Stomach smooth muscle (tissue), 2 donors: ENCODE data around the gene PDXDC1.
"Not testable (repeated sequence)": the region's sequence is repeated elsewhere in the genome, so short reads cannot be mapped to it uniquely, and the experiment has no call there.

ENCODE experiments used
- H3K27ac ChIP-seq: one replicate; pipeline ENCODE4 v1.7.0; 2013; ENCODE audit warnings: mild to moderate bottlenecking, low read length, inconsistent platforms
- H3K27me3 ChIP-seq, 2 donors: one replicate each; pipeline ENCODE4 v1.7.0; 2013; ENCODE audit warnings: low read length in 2 of 2; ENCODE audit not compliant: insufficient read depth in 2 of 2, control insufficient read depth in 1 of 2
- H3K36me3 ChIP-seq, 2 donors: one replicate each; pipeline ENCODE4 v1.7.0; 2013; ENCODE audit warnings: low read length in 2 of 2; ENCODE audit not compliant: control insufficient read depth in 2 of 2, insufficient read depth in 2 of 2
- H3K4me1 ChIP-seq: one replicate; pipeline ENCODE4 v1.7.0; 2013; ENCODE audit warnings: low read length; ENCODE audit not compliant: control insufficient read depth, insufficient read depth
- H3K4me3 ChIP-seq, 2 donors: one replicate each; pipeline ENCODE4 v1.7.0; 2013; ENCODE audit warnings: low read length in 2 of 2
- H3K9ac ChIP-seq, 2 donors: one replicate each; pipeline ENCODE4 v1.7.0; 2013; ENCODE audit warnings: low read length in 2 of 2, mild to moderate bottlenecking in 1 of 2
- H3K9me3 ChIP-seq, 2 donors: one replicate each; pipeline ENCODE4 v1.7.0; 2013; ENCODE audit warnings: low read length in 2 of 2; ENCODE audit not compliant: control insufficient read depth in 2 of 2
- donor health status: healthy.
- donor health status: Pancreatic carcinoma.

Gene PDXDC1

DNA sequence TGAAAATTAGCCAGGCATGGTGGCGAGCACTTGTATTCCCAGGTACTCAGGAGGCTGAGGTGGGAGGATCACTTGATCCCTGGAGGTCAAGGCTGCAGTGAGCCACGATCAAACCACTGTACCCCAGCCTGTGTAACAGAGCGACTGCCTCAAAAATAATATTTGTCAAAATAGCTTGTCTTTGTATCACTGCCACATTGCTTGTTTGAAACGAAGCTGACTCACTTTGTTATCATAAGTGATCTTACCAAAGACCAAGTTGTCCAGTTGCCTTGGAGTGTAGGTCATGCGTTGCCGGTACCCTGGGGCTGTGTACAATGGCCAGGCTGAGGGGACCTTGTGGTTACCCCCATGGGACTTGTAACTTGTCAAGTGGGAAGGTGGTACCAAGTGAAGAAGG lies 21.9 kb downstream of the PDXDC1 start:
- H3K4me3 ChIP-seq, H3K9me3 ChIP-seq, H3K9ac ChIP-seq, H3K27me3 ChIP-seq, H3K4me1 ChIP-seq, H3K36me3 ChIP-seq, H3K27ac ChIP-seq: not testable (repeated sequence)

DNA sequence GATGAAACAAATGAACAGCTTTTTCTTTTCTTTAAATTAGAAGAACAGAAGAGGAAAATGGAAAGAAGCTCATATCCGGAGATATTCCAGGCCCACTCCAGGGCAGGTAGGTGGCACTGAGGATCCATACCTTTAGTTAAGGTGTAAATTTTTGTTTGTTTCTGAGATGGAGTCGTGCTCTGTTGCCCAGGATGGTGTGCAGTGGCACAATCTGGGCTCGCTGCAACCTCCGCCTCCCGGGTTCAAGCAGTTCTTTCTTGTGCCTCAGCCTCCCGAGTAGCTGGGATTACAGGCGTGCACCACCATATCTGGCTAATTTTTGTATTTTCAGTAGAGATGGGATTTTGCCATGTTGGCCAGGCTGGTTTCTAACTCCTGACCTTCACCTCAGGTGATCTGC lies 23.5 kb downstream of the PDXDC1 start:
- H3K36me3 ChIP-seq, H3K4me1 ChIP-seq, H3K9ac ChIP-seq, H3K9me3 ChIP-seq, H3K27ac ChIP-seq, H3K4me3 ChIP-seq, H3K27me3 ChIP-seq: not testable (repeated sequence)

DNA sequence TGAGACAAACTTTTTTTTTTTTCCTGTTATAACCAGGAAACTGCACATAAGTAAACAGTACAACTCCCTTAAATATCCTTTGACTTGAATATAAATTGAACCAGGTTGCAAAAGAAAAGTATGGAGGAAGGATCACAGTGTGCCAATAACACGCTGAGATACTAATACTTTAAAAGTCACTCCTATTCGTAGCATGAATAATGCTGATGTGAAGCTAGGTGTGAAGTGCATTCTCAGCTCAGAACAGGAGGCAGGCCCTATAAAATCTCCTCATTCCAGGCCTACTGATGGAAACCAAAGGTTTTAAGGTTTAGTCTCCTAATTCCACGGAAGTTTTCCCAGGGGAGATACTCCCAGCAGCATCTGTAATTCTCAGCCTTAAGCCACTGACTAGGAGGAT lies 25.0 kb downstream of the PDXDC1 start:
- H3K27me3 ChIP-seq, H3K4me3 ChIP-seq, H3K36me3 ChIP-seq, H3K27ac ChIP-seq, H3K4me1 ChIP-seq, H3K9ac ChIP-seq, H3K9me3 ChIP-seq: not testable (repeated sequence)

DNA sequence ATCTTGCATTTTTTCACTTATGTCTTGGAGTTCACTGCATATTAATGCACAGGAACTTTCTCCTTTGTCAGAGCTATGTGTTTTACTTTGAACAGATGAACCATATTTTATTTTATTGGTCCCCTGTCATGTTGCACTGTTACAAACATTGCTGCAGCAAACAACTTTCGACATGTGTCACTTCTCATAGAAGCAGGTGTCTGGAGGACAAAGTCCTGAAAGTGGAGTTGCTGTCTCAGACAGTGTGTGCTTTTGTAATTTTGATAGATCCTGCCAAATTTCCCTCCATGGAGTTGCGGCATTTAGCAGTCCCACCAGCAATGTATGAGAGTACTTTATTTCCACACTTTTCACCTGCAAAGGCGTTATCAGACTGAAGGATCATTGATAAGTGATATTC lies 27.6 kb downstream of the PDXDC1 start:
- not testable (repeated sequence) for H3K9ac ChIP-seq, H3K4me1 ChIP-seq, H3K36me3 ChIP-seq, H3K27ac ChIP-seq, H3K4me3 ChIP-seq, H3K9me3 ChIP-seq, H3K27me3 ChIP-seq

DNA sequence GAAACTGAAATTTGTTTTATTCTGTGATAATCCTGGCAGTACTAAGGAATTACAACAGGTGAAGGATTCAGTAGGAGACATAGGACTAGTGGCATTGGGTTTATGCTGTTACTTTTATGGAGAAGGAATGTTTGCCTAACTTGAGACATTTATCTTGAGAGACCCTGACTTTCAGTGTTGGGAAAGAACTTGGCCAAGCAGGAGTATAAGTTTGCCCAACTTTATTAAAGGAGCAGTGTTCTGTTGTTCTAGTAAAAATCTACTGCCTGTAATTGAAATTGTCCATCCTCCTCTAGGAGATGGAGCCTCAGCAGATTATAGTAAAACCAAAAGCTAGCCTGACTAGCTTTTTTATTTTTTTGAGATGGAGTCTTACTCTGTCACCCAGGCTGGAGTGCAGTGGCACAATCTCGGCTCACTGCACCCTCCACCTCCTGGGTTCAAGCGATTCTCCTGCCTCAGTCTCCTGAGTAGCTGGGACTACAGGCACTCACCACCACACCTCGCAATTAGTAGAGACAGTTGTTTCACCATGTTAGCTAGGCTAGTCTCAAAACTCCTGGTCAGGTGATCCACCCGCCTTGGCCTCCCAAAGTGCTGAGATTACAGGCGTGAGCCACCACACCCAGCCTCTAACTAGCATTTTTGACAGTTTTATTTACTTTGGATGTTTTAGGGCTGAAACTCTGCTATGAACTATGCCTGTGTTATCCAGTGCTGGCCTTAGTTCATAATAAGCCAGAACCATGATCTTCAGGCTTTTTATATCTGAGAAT lies 30.7 kb downstream of the PDXDC1 start:
- not testable (repeated sequence) for H3K27me3 ChIP-seq, H3K4me3 ChIP-seq

DNA sequence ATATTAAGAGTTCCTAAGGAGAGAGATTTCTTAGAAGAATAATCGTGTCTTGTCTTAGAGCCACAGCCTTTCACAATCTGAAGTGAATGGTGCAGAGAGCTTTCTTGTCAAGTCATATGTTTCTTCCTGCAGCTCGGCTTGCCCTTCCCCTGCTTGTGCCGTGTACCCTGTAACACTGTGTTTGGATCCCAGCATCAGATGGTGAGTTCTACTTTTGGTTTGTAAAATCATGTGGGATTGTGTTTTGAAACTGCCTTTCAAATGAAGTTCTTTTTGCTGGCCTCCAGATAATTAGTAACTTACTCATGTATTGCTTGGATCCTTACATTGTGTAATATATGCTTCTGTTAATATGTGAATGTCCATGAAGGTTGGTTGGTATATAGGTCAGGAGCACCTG lies 33.8 kb downstream of the PDXDC1 start:
- H3K27me3 ChIP-seq, H3K4me1 ChIP-seq, H3K9ac ChIP-seq, H3K4me3 ChIP-seq, H3K27ac ChIP-seq, H3K36me3 ChIP-seq, H3K9me3 ChIP-seq: not testable (repeated sequence)

More for the DNA sequence above, 30.7 kb downstream of the PDXDC1 start:
- not testable (repeated sequence) for H3K27ac ChIP-seq, H3K36me3 ChIP-seq, H3K9ac ChIP-seq, H3K9me3 ChIP-seq, H3K4me1 ChIP-seq

DNA sequence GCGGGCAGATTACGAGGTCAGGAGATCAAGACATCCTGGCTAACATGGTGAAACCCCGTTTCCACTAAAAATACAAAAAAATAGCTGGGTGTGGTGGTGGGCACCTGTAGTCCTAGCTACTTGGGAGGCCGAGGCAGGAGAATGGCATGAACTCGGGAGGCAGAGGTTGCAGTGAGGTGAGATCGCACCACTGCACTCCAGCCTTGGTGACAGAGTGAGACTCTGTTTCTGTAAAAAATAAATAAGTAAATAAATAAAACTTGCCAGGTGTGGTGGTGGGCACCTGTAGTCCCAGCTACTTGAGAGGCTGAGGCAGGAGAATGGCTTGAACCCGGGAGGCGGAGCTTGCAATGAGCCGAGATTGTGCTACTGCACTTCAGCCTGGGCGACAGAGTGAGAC lies 38.1 kb downstream of the PDXDC1 start:
- H3K4me3 ChIP-seq, H3K27me3 ChIP-seq, H3K9ac ChIP-seq, H3K27ac ChIP-seq, H3K4me1 ChIP-seq, H3K9me3 ChIP-seq: not testable (repeated sequence)
- H3K36me3 ChIP-seq: peaks cover 6 to 15% of the 10 kb centered on the region in 2 donors

DNA sequence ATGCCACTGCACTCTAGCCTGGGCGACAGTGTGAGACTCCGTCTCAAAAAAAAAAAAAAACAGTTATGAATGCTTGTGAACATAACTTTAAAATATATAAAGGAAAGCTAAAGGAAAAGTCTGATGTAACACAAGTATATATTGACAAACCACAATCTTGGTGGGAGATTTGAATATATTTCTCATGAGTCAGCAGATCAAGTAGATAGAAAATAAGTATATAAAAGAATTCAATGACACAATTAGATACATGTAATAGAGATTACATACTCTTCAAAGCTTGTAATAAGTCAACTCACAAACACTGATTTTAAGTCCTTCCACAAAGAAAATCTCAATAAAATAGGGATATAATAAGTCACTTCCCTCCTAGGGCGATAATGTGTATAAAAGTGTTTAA lies 40.8 kb downstream of the PDXDC1 start:
- H3K4me3 ChIP-seq, H3K27ac ChIP-seq, H3K4me1 ChIP-seq, H3K9me3 ChIP-seq, H3K9ac ChIP-seq, H3K27me3 ChIP-seq: not testable (repeated sequence)
- peaks cover 11 to 19% of the 10 kb centered on the region in 2 donors for H3K36me3 ChIP-seq

DNA sequence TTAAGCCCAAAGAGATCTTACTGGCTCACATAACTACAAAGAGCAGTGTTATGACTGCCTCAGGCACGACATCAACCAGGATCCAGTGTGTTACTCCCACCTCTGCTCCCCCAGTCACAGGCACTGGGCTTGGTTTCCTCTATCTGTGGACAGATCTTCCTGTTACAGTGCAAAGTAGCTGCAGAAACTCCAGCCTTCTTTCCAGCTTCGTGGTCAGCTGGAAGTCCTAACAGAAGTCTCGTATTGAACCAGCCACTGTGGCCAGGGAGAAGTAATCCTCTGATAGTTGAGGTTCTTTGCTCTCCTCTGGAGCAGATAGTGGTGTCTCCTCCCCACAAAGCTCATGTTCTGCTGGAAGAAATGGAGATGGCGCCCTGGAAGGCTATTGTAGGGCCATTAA lies 41.5 kb downstream of the PDXDC1 start:
- H3K27me3 ChIP-seq, H3K4me3 ChIP-seq, H3K27ac ChIP-seq, H3K9me3 ChIP-seq, H3K4me1 ChIP-seq, H3K9ac ChIP-seq: not testable (repeated sequence)
- peaks cover 11 to 19% of the 10 kb centered on the region in 2 donors for H3K36me3 ChIP-seq

DNA sequence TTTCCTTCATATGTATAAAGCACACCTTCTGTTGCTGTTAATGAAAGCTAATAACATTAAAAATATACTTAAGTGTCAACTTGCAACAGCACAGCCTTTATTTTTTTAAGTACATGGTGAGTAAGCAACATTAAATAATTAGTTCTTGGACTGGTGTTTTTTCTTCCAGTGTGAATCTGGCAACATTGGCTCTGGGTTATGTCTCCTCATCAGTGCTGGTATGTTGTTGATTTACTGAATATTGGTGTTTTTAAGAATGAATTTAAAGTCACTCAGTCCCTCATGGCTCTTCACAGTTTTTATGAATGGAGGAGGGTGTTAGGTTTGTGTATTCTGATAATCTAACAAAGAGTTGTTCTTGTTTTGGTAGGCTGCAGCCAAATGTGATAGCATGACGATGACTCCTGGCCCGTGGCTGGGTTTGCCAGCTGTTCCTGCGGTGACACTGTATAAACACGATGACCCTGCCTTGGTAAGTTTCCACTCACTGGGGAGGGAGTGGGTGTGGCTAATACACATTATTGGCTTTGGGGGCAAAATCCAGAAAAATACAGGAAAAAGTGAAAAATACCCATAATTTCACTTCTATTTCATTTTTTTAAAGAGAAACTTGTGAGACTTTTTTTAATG lies 42.2 kb downstream of the PDXDC1 start:
- H3K27ac ChIP-seq, H3K9me3 ChIP-seq, H3K9ac ChIP-seq, H3K4me3 ChIP-seq, H3K27me3 ChIP-seq: not testable (repeated sequence)
- Histone ChIP-seq H3K36me3 (peaks cover 12 to 24% of the 10 kb centered on the region in 2 donors), H3K4me1 (peaks cover 10% of the 10 kb centered on the region)

DNA sequence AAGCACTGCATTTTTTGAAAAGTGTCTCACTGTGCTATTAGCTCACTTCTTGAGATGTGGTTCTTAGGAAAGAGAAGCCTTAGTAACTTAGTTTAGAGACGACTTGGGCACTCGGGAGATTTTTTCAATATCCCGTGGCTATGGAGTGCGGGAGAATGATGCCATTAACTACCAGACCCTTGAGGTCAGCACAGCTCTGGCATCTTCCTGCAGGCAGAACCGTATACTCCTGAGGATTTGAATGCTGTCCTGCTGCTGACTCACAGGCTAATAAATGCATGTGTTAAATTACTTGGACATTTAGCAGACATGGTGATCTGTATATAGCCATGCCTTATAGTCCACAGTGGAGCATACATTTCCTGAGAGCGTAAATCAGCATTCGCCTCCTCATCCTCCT lies 46.6 kb downstream of the PDXDC1 start:
- H3K4me3 ChIP-seq, H3K27ac ChIP-seq, H3K27me3 ChIP-seq, H3K9me3 ChIP-seq, H3K9ac ChIP-seq: not testable (repeated sequence)
- H3K36me3 ChIP-seq: peaks cover 22 to 27% of the 10 kb centered on the region in 2 donors
- peaks cover 18% of the 10 kb centered on the region for H3K4me1 ChIP-seq
